AML-193 (cell line): ENCODE measurements around the gene DMGDH.

ENCODE experiments used
- DNase-seq, 2 experiments: peaks; one replicate each; lab custom pipeline; 2025; lab: John Stamatoyannopoulos, UW

Gene DMGDH

GRCh38 chr5:79011869-79012268 is 57.6 kb downstream of the DMGDH start:
- DNase-seq: no peak

- DNase-seq: no peak
Observed at GRCh38 chr5:79011219-79011836, 58.1 kb downstream of the DMGDH start.

GRCh38 chr5:79008362-79008761 is 61.1 kb downstream of the DMGDH start:
- no peak for DNase-seq

- no peak for DNase-seq
Observed at GRCh38 chr5:79007872-79008271, 61.6 kb downstream of the DMGDH start.

GRCh38 chr5:79005936-79006631 is 63.4 kb downstream of the DMGDH start:
- no peak for DNase-seq

- no peak for DNase-seq
Observed at GRCh38 chr5:79005151-79005550, 64.3 kb downstream of the DMGDH start.

GRCh38 chr5:79002374-79002773 is 67.1 kb downstream of the DMGDH start:
- DNase-seq: no peak

GRCh38 chr5:79001471-79001870 is 68.0 kb downstream of the DMGDH start:
- no peak for DNase-seq

- no peak for DNase-seq
Observed at GRCh38 chr5:78997090-78997489, 72.4 kb downstream of the DMGDH start.

GRCh38 chr5:78995521-78996007 is 73.9 kb downstream of the DMGDH start:
- no peak for DNase-seq

- DNase-seq: no peak
Observed at GRCh38 chr5:78993165-78993564, 76.3 kb downstream of the DMGDH start.

GRCh38 chr5:78992146-78992545 is 77.3 kb downstream of the DMGDH start:
- DNase-seq: peak; percentile 27 to 61

GRCh38 chr5:78989080-78989479 is 80.4 kb downstream of the DMGDH start:
- DNase-seq: no peak

GRCh38 chr5:78985725-78986223 is 83.7 kb downstream of the DMGDH start:
- peak; percentile 48 to 62 for DNase-seq

GRCh38 chr5:78985116-78985724 is 84.3 kb downstream of the DMGDH start, which contains the start of gene ARSB:
TSS of gene ARSB (minus strand) at chr5:78985310. CDS start at chr5:78985248, 62 bp downstream.
- peak; percentile 34 to 48 for DNase-seq

- peak; percentile 56 to 62 for DNase-seq
Observed at GRCh38 chr5:78984439-78985115, 84.9 kb downstream of the DMGDH start.

GRCh38 chr5:78983601-78984438 is 85.7 kb downstream of the DMGDH start:
- no peak for DNase-seq

- peak in 1 of 2 experiments; percentile 4 for DNase-seq
Observed at GRCh38 chr5:78983194-78983593, 86.3 kb downstream of the DMGDH start.

- DNase-seq: peak; percentile 75 to 80
Observed at GRCh38 chr5:78979909-78980308, 89.6 kb downstream of the DMGDH start.

GRCh38 chr5:78979117-78979742 is 90.2 kb downstream of the DMGDH start:
- DNase-seq: no peak

GRCh38 chr5:78975035-78975434 is 94.4 kb downstream of the DMGDH start:
- DNase-seq: no peak
